ENCODE data around the gene HMOX2.

Gene HMOX2

GRCh38 chr16:4556580-4556979 is 80.4 kb downstream of the HMOX2 start:
- DNase-seq (ENCODE audit: low read depth in 2 of 2) = no peak

- DNase-seq (ENCODE audit: low read depth in 2 of 2) = no peak
Measured at GRCh38 chr16:4557973-4558372, 81.8 kb downstream of the HMOX2 start.
